Measurements from ENCODE around the gene TEX47.

DNA sequence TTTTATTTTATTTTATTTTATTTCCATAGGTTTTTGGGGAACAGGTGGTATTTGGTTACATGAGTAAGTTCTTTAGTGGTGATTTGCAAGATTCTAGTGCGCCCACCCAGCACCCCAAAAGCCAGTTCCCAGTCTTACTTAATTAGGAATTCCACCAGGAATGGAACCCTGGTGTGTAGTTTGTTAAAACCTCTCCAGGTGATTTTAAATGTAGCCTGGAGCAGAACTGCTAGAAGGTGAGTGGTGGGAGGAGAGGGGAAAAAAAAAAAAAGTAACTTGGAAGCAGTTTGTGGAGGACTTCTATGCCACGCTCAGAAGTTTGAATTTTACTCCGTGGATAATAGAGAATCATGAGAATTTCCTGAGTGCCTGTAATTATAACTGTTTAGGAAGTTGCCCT is 5.5 kb upstream of the TEX47 start:
- TF ChIP-seq, protein P1, sequence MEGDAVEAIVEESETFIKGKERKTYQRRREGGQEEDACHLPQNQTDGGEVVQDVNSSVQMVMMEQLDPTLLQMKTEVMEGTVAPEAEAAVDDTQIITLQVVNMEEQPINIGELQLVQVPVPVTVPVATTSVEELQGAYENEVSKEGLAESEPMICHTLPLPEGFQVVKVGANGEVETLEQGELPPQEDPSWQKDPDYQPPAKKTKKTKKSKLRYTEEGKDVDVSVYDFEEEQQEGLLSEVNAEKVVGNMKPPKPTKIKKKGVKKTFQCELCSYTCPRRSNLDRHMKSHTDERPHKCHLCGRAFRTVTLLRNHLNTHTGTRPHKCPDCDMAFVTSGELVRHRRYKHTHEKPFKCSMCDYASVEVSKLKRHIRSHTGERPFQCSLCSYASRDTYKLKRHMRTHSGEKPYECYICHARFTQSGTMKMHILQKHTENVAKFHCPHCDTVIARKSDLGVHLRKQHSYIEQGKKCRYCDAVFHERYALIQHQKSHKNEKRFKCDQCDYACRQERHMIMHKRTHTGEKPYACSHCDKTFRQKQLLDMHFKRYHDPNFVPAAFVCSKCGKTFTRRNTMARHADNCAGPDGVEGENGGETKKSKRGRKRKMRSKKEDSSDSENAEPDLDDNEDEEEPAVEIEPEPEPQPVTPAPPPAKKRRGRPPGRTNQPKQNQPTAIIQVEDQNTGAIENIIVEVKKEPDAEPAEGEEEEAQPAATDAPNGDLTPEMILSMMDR (IDR thresholded peaks at IDR 0.05), result no peak
- TF ChIP-seq, protein P2, sequence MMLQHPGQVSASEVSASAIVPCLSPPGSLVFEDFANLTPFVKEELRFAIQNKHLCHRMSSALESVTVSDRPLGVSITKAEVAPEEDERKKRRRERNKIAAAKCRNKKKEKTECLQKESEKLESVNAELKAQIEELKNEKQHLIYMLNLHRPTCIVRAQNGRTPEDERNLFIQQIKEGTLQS (CRISPR knock-in tag; conservative IDR thresholded peaks at IDR 0.05), result no peak
- TF ChIP-seq, protein P3, sequence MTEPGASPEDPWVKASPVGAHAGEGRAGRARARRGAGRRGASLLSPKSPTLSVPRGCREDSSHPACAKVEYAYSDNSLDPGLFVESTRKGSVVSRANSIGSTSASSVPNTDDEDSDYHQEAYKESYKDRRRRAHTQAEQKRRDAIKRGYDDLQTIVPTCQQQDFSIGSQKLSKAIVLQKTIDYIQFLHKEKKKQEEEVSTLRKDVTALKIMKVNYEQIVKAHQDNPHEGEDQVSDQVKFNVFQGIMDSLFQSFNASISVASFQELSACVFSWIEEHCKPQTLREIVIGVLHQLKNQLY (CRISPR knock-in tag; IDR thresholded peaks at IDR 0.05), result no peak
- TF ChIP-seq, protein P4, sequence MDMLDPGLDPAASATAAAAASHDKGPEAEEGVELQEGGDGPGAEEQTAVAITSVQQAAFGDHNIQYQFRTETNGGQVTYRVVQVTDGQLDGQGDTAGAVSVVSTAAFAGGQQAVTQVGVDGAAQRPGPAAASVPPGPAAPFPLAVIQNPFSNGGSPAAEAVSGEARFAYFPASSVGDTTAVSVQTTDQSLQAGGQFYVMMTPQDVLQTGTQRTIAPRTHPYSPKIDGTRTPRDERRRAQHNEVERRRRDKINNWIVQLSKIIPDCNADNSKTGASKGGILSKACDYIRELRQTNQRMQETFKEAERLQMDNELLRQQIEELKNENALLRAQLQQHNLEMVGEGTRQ (CRISPR knock-in tag; IDR thresholded peaks at IDR 0.05), result no peak
- no peak for TF ChIP-seq ZBTB21 (CRISPR knock-in tag; IDR thresholded peaks at IDR 0.05; ENCODE audit: borderline replicate concordance)
- TF ChIP-seq NR3C1 (CRISPR knock-in tag; conservative IDR thresholded peaks at IDR 0.05; ENCODE audit: low read depth), result no peak
- TF ChIP-seq, protein P5, sequence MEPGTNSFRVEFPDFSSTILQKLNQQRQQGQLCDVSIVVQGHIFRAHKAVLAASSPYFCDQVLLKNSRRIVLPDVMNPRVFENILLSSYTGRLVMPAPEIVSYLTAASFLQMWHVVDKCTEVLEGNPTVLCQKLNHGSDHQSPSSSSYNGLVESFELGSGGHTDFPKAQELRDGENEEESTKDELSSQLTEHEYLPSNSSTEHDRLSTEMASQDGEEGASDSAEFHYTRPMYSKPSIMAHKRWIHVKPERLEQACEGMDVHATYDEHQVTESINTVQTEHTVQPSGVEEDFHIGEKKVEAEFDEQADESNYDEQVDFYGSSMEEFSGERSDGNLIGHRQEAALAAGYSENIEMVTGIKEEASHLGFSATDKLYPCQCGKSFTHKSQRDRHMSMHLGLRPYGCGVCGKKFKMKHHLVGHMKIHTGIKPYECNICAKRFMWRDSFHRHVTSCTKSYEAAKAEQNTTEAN (CRISPR knock-in tag; IDR thresholded peaks at IDR 0.05), result no peak
- no peak for TF ChIP-seq TP53 (CRISPR knock-in tag; IDR thresholded peaks at IDR 0.05)
- TF ChIP-seq, protein P6, sequence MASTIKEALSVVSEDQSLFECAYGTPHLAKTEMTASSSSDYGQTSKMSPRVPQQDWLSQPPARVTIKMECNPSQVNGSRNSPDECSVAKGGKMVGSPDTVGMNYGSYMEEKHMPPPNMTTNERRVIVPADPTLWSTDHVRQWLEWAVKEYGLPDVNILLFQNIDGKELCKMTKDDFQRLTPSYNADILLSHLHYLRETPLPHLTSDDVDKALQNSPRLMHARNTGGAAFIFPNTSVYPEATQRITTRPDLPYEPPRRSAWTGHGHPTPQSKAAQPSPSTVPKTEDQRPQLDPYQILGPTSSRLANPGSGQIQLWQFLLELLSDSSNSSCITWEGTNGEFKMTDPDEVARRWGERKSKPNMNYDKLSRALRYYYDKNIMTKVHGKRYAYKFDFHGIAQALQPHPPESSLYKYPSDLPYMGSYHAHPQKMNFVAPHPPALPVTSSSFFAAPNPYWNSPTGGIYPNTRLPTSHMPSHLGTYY (CRISPR knock-in tag; IDR thresholded peaks at IDR 0.05), result no peak
- TF ChIP-seq, protein P7, sequence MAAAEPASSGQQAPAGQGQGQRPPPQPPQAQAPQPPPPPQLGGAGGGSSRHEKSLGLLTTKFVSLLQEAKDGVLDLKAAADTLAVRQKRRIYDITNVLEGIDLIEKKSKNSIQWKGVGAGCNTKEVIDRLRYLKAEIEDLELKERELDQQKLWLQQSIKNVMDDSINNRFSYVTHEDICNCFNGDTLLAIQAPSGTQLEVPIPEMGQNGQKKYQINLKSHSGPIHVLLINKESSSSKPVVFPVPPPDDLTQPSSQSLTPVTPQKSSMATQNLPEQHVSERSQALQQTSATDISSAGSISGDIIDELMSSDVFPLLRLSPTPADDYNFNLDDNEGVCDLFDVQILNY (CRISPR knock-in tag; IDR thresholded peaks at IDR 0.05), result no peak

Data from WTC11 (cell line).